HG02981 (cell line): ENCODE results near the gene ERP29.
"Not testable (repeated sequence)": the region's sequence is repeated elsewhere in the genome, so short reads cannot be mapped to it uniquely, and the experiment has no call there.

Experiments
- ATAC-seq: cut with Tn5 transposase; IDR thresholded peaks from one replicate; pipeline ENCODE4 v1.9.1; 2021; ENCODE audit warnings: mild to moderate bottlenecking, moderate library complexity; ENCODE audit not compliant: unreplicated experiment

Gene ERP29

DNA sequence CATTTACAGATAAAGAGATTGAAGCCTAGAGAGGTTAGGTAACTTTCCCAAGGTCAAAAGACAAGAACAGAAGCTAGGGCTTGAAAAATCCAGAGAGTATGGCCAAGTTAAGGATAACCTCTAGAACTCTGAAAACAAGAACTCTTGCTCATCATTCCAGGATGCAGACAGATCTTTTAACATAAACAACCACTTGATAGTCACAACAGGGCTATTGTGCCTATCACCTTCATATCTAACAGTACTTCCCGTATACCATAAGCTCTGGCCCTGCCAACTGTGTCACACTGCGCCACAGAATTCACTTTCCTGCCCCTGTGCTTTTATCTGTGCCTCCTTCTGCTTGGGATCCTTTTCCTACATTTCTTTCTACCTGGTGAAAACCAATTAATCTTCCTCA is 18.2 kb downstream of the ERP29 start:
- ATAC-seq, result no peak

DNA sequence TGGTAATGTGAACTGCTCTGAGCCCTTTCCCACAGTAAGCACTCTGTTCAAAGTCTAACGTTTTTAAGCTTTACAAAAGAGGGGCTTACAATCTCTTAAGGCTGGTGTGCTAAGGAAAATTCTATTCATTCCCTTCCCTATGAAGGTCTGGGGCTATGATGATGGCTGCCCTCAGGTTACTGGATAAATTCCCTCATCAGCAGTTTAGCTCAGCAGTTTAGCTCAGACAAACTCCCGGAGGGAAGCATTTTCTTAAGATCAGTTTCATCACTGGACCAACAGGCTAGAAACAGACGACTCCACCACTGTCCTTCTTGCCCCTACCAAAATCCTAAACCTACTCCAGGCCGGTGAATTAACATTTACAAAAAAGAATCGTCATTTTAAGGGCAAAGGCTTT is 19.1 kb downstream of the ERP29 start:
- no peak for ATAC-seq

DNA sequence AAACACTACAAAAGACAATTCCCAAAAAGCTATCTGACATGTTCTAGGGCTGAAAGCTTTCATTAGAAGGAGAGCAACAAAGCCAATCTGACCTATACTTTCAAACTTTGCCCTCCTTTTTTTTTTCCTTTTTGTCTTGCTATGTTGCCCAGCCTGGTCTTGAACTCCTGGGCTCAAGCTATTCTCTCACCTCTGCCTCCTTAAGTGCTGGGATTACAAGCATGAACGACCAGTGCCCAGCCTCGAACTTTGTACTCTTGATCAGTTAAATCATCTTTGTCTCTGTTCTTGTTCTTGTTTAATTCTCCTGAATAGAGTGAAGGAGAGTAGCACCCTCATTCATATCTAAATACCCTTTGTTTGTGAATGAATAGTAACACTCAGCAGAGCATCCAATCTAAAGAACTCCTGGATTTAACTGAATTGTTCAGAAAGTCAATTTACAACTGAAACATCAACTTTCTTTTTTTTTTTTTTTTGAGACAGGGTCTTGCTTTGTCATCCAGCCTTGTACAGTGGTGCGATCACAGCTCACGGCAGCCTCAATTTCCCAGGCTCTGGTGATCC is 22.1 kb downstream of the ERP29 start:
- no peak for ATAC-seq

DNA sequence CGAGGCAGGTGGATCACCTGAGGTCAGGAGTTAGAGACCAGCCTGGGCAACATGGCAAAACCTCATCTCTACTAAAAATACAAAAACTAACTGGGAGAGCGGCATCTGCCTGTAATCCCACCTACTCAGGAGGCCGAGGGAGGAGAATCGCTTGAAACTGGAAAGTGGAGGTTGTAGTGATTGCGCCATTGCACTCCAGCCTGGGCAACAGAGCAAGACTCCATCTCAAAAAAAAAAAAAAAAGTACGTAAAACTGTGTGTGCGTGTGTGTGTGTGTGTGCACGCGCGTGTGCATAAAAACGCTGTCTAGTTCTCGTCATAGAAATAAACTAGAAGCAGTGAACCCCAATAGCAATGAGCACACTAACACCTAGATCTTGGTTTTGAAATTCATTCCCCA is 23.4 kb downstream of the ERP29 start:
- not testable (repeated sequence) for ATAC-seq

DNA sequence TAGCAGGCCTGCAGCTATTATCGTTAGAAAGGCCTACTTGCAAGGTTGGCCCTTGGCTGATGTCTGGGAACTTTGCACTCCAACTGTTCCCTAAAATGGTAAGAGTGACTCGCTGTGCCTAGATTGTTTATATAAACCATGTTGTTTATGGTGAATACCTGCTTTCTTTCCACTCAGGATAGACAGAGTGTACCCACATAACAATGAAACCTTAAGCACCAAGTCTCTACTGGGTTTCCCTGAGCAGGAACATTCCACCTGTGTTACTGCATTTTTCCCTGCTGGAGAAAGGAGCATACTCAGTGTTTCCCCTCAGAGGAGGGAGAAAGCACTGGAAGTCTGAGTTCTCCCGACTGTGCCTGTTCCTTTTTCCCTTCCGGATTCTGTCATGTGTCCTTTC is 32.8 kb downstream of the ERP29 start:
- no peak for ATAC-seq

DNA sequence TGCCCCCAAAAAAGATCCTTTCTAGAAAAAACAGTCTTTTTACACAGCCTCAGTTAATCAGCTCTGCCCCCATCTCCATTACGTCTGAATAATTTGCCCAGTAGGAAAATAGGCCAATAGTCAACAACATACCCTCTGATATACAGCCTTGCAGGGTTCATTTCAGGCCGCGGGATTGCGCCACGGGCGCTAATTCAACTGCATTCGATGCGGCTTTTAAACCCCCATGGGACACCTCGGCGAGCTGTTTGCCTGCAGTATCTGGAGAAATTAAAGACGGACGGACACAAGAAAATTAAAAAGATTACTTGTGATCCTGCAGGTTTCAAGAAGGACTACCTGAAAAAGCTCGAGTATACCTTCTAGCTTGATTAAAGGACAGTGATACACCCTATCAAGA is 36.1 kb downstream of the ERP29 start:
- ATAC-seq, result no peak

DNA sequence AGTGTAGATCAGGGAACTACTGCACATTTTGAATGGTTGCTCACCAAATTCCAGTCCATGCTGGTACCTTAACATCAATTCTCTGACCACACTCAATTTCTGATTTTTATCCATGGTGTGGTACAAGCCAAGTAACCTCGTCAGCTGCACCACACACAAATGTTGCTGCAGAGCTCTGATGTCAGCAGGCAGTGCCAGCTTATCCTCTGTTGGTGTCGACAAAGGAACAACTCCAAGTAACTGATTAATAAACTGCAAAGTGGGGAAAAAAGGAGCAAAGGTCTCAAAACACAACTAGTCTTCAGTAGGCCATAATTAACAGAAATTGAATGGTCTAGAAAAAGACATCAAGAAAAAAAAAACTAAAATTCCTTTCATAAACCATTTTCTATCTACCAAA is 47.9 kb downstream of the ERP29 start:
- ATAC-seq, result no peak

DNA sequence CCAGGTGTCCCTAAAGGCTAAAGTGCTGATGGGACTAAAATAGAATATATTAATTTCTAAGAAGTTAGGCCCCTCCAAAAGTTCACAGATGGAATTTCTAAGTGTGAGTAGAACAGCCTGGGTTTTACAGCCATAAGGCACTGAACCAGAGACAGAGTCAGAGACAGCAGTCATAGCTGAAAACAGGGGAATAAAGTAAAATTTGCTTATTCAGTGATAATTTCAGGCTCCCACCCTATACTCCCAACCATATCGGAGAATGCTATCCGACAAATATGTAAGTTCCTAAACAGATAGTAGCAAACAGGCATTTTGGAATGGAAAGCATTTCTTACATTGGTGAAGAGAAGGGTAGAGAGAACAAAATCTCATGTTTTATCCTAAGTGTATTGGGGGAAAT is 50.0 kb downstream of the ERP29 start:
- no peak for ATAC-seq

DNA sequence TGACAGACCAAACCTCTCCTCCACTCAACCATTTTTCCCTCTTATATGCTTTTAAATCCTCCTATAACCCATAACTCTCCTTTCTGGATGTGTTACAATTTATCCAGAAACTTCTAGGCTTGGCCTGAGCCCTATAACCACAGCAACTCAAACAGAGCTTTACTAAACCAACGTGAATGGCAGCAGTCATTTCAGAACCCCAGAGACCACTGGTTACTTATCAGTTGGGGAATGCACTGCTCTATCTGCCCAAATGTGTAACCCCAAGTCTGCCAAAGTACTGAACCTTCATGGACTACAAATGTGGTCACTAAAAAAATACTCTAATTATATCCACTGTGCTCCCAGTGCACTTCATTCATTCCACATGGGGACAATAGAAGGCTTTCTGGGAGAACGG is 53.3 kb downstream of the ERP29 start:
- ATAC-seq, result no peak
